GM19395 (cell line): ENCODE measurements around the gene FRA10AC1.
"Not testable (repeated sequence)": the region's sequence is repeated elsewhere in the genome, so short reads cannot be mapped to it uniquely, and the experiment has no call there.

Source experiments
- ATAC-seq: cut with Tn5 transposase; IDR thresholded peaks from one replicate; pipeline ENCODE4 v1.9.1; 2021; ENCODE audit warnings: mild to moderate bottlenecking, moderate library complexity; ENCODE audit not compliant: unreplicated experiment

FRA10AC1 gene

DNA sequence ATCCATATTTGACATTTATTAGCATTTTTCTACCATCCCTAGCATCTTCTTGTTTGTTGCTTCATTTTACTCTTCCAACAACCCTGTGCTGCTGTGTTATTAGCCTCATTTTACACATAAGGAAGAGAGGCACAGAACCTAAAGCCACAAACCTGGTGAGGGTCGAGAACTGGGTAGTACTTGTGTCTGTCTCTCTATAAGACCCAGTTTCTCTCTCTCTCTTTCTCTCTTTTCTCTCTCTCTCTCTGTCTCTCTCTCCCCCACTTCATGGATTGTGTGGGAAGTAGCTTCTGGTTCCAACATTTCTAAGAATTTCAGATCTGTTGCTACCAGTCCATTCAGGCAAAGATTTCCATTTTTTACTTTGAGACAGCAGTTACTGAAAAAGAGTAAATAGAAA lies 1.4 kb upstream of the FRA10AC1 start:
- no peak for ATAC-seq

DNA sequence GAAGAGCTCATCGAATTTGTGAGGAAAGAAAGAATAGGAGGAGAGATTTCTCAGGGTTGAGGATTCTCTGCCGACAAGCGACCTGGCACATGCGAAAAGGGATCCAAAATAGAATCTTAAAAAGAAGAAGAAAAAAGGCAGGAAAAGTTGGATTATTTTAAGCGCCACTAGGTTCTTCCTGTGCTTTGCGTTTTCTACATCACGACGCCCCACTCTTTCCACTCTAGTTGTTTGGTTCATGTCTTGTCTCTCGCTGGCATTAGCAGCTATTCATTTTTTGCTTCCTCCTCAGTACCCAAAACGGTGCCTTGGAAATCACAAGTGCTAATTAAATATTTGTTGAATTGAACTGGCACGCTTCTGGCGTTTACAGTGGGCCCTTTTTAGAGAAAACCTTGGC lies 674 bp upstream of the FRA10AC1 start:
- peak; percentile 2 for ATAC-seq

DNA sequence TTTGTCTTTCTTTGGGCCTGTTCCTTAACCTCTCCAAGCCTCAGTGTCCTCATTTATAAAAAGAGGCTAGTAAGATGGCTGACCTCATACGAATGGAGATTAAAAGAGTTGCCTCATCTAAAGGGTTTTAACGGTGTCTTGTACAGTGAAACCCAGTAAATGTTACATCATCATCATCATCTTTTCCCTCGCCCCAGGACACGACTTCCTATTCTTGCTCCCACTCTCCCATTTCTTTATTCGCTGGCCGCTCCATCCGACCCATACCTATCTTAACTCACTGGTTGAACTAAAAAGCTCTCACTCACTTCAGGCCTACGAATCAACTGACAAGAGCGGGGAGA lies 554 bp downstream of the FRA10AC1 start:
- peak; percentile 36 for ATAC-seq

DNA sequence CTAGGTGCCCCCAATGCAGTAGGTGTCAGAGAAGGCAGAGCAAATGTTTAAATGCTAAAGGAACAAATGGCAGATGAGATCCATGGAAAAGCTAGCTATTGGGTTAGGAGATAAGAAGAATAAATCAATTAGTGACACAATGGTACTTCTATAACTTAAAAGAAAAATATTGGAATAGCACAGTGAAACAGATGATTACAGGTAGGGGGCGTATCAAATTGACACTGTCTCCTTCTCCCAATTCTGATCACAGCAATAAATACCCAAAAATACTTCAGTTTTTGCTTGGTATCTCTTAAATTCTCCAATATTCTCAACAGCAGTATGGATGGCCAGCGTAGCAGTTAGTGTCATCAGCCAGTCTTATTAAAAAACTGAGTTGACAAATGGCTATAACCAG lies 5.2 kb downstream of the FRA10AC1 start:
- ATAC-seq = no peak

DNA sequence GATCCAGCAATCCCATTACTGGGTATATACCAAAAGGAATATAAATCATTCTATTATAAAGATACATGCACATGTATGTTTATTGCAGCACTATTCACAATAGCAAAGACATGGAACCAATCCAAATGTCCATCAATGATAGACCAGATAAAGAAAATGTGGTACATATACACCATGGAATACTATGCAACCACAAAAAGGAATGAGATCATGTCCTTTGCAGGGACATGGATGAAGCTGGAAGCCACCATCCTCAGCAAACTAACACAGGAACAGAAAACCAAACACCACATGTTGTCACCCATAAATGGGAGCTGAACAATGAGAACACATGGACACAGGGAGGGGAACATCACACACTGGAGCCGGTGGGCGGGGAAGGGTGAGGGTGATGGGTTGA lies 5.8 kb downstream of the FRA10AC1 start:
- ATAC-seq = not testable (repeated sequence)

DNA sequence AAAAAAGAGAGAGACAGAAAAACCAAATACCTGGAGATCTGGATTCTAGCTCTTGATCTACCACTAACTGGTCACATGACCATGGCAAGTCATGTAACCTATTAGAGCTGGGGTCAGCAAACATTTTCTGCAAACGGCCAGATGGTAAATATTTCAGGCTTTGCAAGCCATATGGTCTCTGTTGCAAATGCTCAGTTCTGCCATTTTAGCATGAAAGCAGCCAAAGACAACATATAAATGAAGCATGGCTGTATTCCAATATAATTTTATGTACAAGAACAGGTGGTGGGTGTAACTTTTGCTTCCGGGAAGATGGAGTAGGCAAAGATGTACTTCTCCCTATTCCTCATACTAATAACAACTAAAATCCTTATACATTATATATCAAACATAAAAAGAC lies 6.7 kb downstream of the FRA10AC1 start:
- no peak for ATAC-seq

DNA sequence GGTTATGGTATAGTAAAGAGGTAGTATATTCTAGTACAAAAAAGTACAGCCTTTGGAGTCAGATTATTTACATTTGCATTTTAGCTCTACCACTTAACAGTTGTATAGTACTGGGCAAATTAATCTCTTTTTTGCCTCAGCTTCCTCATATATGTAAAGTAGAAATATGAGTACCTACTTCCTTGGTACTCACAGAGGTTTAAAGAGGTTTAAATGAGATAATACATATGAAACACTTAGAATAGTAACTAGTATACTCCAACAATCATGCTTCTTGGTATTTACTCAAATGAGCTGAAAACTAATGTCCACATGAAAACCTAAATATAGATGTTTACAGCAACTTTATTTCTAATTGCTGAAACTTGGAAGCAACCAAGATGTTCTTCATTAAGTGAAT lies 14.7 kb downstream of the FRA10AC1 start:
- no peak for ATAC-seq

DNA sequence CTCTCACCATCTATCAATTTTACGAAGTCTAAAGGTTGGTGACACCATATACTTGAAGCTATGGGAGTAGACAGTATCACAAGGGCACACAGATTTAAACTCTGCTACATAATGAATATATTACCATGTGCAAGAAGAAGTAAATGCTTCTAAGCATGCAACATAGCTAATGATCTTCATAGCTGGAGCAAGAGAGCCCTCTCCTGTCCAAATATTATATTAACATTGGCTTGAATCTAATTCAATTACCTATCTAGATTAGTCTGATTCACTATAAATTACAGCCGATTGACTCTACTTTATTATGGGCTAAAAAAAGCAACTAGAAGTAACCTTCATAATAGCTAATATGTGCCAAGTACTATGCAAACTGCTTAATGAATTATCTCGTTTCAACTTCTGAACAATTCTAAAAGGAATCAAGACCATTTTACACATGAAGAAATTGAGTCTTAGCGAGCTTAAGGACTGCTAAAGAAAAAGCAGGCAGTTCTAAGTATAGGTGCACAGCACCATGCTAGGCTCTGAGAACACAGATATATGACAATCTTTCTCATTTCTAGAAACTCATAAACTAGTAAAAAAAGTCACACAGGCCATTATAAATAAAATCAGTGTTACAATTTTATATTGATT lies 21.9 kb downstream of the FRA10AC1 start:
- no peak for ATAC-seq

DNA sequence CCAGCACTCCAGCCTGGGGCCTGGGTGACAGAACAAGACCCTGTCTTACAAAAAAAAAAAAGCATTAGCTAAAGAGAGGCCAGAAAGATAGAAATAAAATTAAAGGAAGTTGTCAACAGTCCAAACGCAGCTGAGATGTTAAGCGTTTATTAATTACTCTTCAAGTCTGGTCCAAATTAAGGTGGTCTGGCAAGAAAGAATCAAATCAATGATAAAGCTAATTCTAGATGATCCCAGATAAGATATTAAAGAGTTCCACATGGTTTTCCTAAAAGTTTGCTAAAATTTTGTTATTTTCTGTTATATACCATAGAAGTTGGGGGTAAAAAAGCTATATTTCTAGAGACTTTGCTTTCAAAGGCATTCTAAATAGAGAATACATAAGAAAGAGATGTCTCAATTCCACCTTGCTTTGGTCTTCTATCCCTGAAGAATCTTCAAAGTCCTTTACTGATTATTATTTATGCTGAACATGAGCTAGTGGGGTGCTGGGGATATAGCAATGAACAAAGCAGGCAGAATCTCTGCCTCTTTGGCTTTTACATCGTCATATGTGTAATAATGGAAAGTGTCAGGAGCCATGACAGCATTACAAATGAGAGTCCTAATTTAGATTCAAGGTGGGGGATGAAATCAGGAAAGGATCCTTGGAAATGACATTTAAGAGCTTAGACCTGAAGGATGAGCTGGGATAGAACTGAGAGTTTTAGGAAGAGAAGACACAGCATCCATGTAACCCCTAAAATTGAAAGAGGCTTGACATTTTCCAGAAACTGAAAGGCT lies 23.4 kb downstream of the FRA10AC1 start:
- ATAC-seq = no peak

DNA sequence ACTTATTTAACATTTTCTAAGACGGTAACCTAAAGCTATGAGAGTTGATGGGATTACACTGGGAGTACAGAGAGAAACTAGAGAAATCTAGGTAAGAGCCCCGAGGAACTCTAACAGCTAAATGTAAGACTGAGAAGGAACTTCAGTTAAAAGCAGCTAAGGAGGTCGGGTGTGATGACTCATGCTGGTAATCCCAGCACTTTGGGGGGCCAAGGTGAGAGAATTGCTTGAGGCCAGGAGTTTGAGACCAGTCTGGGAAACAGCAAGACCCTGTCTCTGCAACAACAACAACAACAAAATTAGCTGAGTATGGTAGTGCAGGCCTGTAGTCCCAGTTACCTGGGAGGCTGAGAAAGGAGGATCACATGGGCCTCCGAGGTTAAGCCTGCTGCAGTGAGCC lies 24.0 kb downstream of the FRA10AC1 start:
- ATAC-seq = no peak

DNA sequence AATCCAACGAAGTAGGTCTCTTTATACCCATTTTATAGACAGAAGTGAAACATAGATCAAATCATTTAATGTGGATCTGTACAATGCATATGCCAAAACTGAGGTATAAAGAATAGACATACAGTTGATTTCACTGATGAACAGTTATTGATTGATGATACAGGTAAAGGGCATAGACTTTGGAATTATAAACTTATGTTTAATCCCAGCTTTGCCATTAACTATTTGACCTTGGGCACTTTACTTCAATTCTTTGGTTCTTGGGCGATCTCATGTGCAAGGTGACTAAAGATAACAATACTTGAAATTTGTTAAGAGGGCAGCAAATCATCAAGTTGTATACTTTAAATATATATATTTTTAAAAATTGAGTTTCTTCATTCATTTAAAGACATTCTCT lies 28.6 kb downstream of the FRA10AC1 start:
- ATAC-seq = no peak

DNA sequence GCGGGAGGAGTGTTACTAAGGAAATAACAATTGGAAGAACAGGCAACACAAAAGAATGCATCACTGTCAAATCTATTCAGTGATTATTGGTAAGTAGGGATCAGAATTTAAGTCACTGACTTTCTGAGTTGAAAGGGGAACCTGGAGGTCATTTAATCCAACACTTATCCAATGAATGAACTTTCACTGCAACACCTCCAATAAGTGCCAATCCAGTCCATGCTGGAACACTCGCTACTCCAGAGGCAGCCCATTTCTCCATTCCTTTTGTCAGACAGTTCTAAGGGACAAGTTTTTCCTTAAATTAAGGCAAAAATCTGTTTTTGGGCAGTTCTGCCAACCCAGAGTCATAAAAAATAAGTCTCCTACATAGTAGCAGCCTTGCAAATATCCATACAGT lies 29.5 kb downstream of the FRA10AC1 start:
- ATAC-seq = no peak

DNA sequence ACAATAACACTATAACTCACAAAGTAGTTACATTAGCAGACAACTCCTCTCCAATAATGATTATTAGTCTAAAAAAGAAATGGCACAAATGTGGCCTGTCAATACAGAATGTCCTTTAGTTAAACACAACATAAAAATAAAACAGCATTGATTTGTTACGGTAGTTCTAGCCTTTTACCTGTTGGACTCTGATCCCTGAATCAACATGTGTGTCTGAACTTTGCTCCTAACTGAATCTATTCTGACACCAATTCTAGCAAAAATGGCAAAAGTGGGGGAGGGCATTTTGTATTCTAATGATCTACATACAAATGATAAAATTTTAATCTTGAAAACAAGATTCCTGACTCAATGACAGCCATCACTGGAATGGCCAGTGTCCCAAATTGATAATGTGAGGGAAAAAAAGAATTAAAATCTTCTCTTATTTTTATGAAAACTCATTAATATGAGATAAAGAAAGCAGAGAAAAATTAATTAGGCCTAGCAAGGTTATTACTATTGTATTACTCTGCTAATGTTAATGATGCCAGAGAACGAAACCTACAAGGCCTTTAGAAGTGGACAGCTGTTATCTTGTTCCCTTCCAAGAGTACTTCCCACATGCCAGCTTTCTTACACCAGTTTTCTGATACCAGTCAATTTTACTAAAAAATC lies 30.2 kb downstream of the FRA10AC1 start:
- ATAC-seq = no peak

DNA sequence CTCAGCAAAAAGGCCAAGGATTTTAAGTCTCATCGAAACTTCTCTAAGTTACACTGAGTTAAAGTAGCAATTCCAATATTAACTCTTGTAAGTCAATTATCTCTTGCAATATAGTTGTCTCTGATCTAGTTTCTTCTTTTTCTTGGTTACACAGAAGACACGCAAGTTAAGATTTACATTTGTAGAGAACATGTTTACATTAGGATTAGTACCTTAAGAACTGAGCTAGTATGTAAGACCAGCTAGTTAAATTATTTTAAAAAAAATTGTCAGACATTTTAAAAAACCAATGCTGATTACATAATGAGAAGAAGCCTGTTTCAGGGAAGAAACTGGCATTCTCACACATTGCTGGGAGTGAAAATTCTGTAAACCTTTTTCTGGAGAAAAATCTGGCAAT lies 31.4 kb downstream of the FRA10AC1 start:
- no peak for ATAC-seq

DNA sequence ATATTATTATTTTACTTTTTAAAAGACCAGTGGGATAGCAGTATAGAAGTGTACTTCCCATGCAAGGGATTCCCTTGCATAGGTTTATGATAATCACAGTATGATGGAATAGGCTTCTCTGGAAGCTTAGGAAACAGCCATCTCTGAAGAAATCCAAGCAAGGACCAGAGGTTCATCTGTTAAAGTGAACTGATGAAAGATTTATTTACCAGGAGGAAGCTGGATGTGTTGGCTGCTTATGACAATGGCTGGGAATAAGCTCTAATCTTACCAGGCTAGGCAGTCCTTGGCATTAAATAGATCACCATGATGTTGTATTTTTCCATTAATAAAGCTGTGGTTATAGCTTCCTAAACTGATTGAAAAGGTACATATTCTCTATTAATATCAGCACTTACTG lies 32.0 kb downstream of the FRA10AC1 start:
- no peak for ATAC-seq

DNA sequence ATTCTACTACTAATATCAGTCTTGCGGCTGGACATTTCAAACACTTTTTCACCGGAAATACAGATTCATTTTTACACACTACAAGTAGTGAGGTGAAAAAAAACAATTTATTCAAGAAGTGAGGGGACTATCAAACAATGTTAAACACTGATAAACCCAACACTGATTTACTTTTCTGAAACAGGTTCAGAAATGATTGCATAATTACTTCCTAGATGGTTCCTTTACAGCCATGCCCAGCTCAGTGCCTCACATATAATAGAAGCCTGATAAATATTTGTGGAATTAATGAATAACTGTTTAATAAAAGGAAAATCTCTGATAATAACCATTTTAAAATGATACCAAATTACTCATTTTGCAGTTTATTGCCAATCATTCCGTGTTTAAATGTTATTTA lies 34.6 kb downstream of the FRA10AC1 start:
- no peak for ATAC-seq

DNA sequence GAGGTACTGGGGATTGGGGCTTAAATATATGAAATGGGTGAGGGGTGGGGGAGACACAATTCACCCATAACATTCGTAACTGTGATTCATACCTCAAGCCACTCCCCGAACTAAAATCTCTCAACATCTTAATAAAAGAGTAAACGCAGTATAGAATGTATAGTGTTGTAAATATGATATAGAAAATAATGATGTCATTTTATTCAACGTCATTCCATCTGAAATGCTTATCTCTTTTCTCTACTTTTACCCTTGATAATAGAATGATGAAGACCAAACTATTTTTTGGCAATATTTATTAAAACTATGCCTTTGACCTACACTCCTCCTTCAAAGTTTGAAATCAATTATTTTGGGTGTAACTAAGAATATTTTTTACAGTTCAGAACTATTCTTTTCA lies 36.4 kb downstream of the FRA10AC1 start:
- ATAC-seq = no peak

DNA sequence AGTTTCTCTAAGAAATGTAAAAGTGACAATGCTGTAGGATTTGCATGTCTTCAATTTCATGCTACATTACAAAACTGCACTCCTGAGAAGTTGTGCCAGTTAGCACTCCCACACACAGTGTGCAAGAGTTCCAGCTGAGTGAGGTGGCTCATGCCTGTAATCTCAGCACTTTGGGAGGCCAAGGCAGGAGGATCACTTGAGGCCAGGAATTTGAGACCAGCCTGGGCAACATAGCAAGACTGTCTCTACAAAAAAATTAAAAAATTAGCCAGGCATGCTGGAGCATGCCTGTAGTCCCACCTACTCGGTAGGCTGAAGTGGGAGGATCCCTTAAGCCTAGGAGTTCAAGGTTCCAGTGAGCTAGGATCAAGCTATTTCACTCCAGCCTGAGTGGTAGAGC lies 44.6 kb downstream of the FRA10AC1 start:
- ATAC-seq = no peak

DNA sequence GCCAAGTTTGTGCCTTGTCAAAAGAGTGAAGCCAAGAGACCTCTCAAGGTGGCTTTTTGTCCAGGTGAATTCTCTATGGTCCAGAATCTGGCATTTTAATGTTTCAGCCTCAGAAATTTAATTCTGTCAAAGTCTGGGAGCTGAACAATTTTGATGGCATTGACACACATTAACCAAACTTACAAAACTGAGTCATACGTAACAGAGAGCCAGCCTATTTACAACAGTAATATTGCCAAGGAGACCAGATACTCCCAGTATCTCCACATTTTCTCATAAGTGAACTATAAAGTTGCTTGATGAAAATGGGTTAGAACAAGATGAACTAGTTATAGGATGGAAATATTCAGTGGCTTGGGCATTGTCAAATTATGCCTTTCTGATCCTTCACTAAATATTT lies 46.2 kb downstream of the FRA10AC1 start:
- ATAC-seq = no peak

DNA sequence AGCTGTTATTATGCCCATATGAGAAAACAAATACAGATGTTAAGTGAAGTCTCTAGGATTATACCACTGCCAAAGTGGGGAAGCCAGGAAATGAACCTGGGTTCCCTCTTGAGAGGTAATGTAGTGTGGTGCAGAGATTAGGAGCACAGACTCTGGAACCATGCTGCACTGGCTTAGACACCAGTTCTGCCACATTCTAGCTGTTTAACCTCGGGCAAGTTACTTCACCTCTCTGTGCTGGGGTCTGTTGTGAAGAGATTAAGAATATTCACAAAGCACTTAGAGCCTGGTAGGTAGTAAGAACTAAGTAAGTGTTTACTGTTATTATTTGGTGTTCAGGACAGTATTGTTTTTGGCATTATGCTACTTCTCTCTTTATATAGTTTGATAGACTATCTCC lies 48.2 kb downstream of the FRA10AC1 start:
- no peak for ATAC-seq

DNA sequence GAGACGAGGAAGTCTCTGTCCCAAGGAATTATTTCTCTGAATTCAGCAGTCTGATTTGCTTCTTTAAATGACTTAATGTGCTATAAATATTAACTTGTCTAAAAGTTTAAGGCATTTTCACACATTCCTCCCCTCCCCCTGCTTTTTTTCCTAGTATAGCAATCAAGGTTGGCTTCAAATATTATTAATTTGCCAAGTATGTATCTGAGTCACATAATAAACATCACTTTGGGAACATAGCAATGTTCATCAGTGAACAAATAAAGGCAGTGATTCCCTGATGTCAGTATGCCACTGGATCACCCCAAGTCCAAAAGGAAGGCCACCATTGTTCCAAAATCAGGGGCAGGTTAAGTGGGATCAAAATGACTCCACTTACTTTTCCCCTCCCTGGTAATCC lies 49.5 kb downstream of the FRA10AC1 start:
- no peak for ATAC-seq

DNA sequence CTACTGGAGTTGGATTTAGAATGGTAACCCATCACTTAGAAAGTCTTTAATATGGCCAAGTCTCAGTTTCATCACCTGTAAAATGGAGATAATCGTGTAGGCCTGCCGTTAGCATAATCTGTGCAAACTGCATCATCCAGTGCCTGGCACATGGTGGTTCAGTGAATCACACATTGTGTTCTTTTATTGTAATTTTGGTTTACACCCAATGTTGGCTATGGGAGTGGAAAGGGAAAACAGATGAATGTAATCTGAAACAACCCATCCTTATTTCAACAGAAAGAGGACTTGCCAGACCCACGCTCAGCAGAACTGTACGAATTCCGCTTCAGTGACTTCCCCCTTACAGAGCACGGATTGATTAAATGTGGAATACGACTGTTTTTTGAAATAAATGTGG lies 62.6 kb downstream of the FRA10AC1 start:
- no peak for ATAC-seq
